Endothelial cell of umbilical vein (primary cell): ENCODE results near the gene HS3ST3A1. TPM values are rescaled to one million over a fixed set of nuclear protein-coding genes. Genes with fewer than 3 reads are reported as not detected.

Experiments
- BruUV-seq: library from RNA; stranded (reverse); fragments of 400-500 nt; replicated peaks from 2 replicates; lab custom pipeline; 2021; lab: Mats Ljungman, UMichigan
- CTCF ChIA-PET: fragments of 300-600, 350-600 bp; sonication (Branson Sonifier 250); formaldehyde crosslinking; loops from one replicate; lab custom pipeline; 2021; ENCODE audit warnings: antibody characterized with exemption, inconsistent platforms; lab: Charles Lee
- POLR2A ChIA-PET: fragments of 300-600, 350-600 bp; sonication (Branson Sonifier 250); formaldehyde crosslinking; loops from one replicate; lab custom pipeline; 2021; ENCODE audit warnings: antibody characterized with exemption, inconsistent platforms; lab: Charles Lee
- DNase-seq: peaks from one replicate; pipeline ENCODE4 v3.0.0-alpha.2; 2011; ENCODE audit warnings: low read depth, low spot score
- FAIRE-seq: peaks from 2 replicates; lab custom pipeline; 2011; peaks lifted over from hg19 to GRCh38; lab: Jason Lieb, UNC
- H2AFZ ChIP-seq: 2 replicates; pipeline ENCODE4 v1.6.0; 2012; ENCODE audit warnings: low read depth, low read length, control low read depth, inconsistent platforms
- H3K27ac ChIP-seq: 2 replicates; pipeline ENCODE4 v1.5.1; 2011; ENCODE audit warnings: low read depth, mild to moderate bottlenecking, control low read depth, low read length, moderate library complexity; ENCODE audit not compliant: insufficient read depth
- H3K27me3 ChIP-seq, 2 experiments: 2 replicates each; pipeline versions ENCODE4 v1.6.0 to v1.6.1; 2011; ENCODE audit warnings: low read length in 2 of 2, mixed read lengths in 1 of 2; ENCODE audit not compliant: control insufficient read depth in 2 of 2, insufficient read depth in 2 of 2
- H3K36me3 ChIP-seq, 2 experiments: 2 replicates in 1 of 2; 3 replicates in 1 of 2; pipeline ENCODE4 v1.5.1; 2011; ENCODE audit warnings: low read length in 2 of 2, mild to moderate bottlenecking in 1 of 2, moderate library complexity in 1 of 2; ENCODE audit not compliant: control insufficient read depth in 2 of 2, insufficient read depth in 2 of 2; ENCODE audit errors: extremely low read depth in 1 of 2
- H3K4me1 ChIP-seq: 3 replicates; pipeline ENCODE4 v1.5.1; 2011; ENCODE audit warnings: mild to moderate bottlenecking, low read length; ENCODE audit not compliant: control insufficient read depth, insufficient read depth; ENCODE audit errors: extremely low read depth
- H3K4me2 ChIP-seq: 2 replicates; pipeline ENCODE4 v1.6.1; 2011; ENCODE audit warnings: low read length, control low read depth, mixed read lengths; ENCODE audit not compliant: insufficient read depth
- H3K4me3 ChIP-seq, 3 experiments: fragments of 200-600 bp in 1 of 3; sonication (generic), shearing (Covaris generic) in 1 of 3; replicated peaks in 1 of 3; 2 replicates each; pipeline ENCODE4 v1.5.1; 2011 to 2016; ENCODE audit warnings: control low read depth in 3 of 3, low read length in 3 of 3, mild to moderate bottlenecking in 2 of 3, inconsistent platforms in 1 of 3, low read depth in 1 of 3, moderate library complexity in 1 of 3; ENCODE audit not compliant: insufficient read depth in 1 of 3
- H3K79me2 ChIP-seq: 2 replicates; pipeline ENCODE4 v1.6.0; 2012; ENCODE audit warnings: low read length, inconsistent platforms; ENCODE audit not compliant: control insufficient read depth, insufficient read depth
- H3K9ac ChIP-seq: replicated peaks from 2 replicates; pipeline ENCODE3; 2011; ENCODE audit warnings: low read length, control low read depth; ENCODE audit not compliant: insufficient read depth; ENCODE audit errors: extremely low read depth
- H3K9me1 ChIP-seq: replicated peaks from 3 replicates; pipeline ENCODE4 v1.6.0; 2011; ENCODE audit warnings: mild to moderate bottlenecking, low read length; ENCODE audit not compliant: control insufficient read depth, insufficient read depth; ENCODE audit errors: extremely low read depth
- H3K9me3 ChIP-seq: replicated peaks from 2 replicates; pipeline ENCODE4 v1.5.1; 2012; ENCODE audit warnings: low read length, inconsistent platforms; ENCODE audit not compliant: control insufficient read depth, insufficient read depth
- H4K20me1 ChIP-seq: replicated peaks from 2 replicates; pipeline ENCODE3; 2011; ENCODE audit warnings: mild to moderate bottlenecking, low read length; ENCODE audit not compliant: control insufficient read depth, insufficient read depth; ENCODE audit errors: extremely low read depth
- CTCF ChIP-seq, 2 donors: IDR thresholded peaks; 1 replicate in 1 of 2; 2 replicates in 1 of 2; pipeline ENCODE4 v1.5.1; 2011; ENCODE audit warnings: low read length in 2 of 2, mild to moderate bottlenecking in 2 of 2, moderate library complexity in 2 of 2, control low read depth in 1 of 2, inconsistent platforms in 1 of 2, low read depth in 1 of 2; ENCODE audit not compliant: insufficient read depth in 1 of 2; ENCODE audit errors: extremely low read depth in 1 of 2
- EZH2 ChIP-seq: IDR thresholded peaks from 2 replicates; pipeline ENCODE4 v1.6.1; 2012; ENCODE audit warnings: borderline replicate concordance, low read depth, mild to moderate bottlenecking, moderate library complexity, low read length, inconsistent platforms; ENCODE audit not compliant: severe bottlenecking
- FOS ChIP-seq: IDR thresholded peaks from 2 replicates; pipeline ENCODE4 v1.6.1; 2011; ENCODE audit warnings: mild to moderate bottlenecking, low read length, moderate library complexity, borderline replicate concordance; ENCODE audit not compliant: insufficient read depth
- GATA2 ChIP-seq: IDR thresholded peaks from 2 replicates; pipeline ENCODE4 v1.7.0; 2011; ENCODE audit warnings: low read depth, mild to moderate bottlenecking, moderate library complexity, mixed read lengths, low read length; ENCODE audit not compliant: insufficient read length, insufficient read depth
- JUN ChIP-seq: IDR thresholded peaks from 2 replicates; pipeline ENCODE4 v1.6.1; 2011; ENCODE audit warnings: borderline replicate concordance, low read depth; ENCODE audit not compliant: insufficient read length, insufficient read depth
- MAX ChIP-seq: IDR thresholded peaks from 2 replicates; pipeline ENCODE4 v1.6.1; 2011; ENCODE audit not compliant: insufficient read depth, insufficient read length
- MYC ChIP-seq: IDR thresholded peaks from one replicate; pipeline ENCODE4 v1.6.1; 2011; ENCODE audit warnings: mild to moderate bottlenecking, low read depth, low read length
- POLR2A ChIP-seq: IDR thresholded peaks from 2 replicates; pipeline ENCODE4 v1.6.1; 2012; ENCODE audit warnings: low read depth, mild to moderate bottlenecking, control low read depth, low read length
- POLR2AphosphoS5 ChIP-seq: IDR thresholded peaks from 2 replicates; pipeline ENCODE4 v1.6.1; 2012; ENCODE audit warnings: low read depth, mild to moderate bottlenecking, control low read depth, low read length, moderate library complexity; ENCODE audit not compliant: insufficient read depth
- dilution Hi-C: fragments of 300-500 bp; cut with MboI; formaldehyde crosslinking; loops from one replicate; pipeline ENCODE4 v1.15.0; 2019; ENCODE audit warnings: low sequenced_read_pairs; ENCODE audit not compliant: extremely low pct_ligation_motif_present
- intact Hi-C: fragments of 100-400 bp; cut with micrococcal nuclease; formaldehyde crosslinking; loops from one replicate; pipeline ENCODE4 v1.10.0; 2022
- microRNA-seq: library from miRNA; unstranded; fragments of <30 nt; microRNA quantifications from one replicate; pipeline ENCODE4 v1.2.0, GENCODE V29; 2021; ENCODE audit warnings: borderline number of aligned reads, borderline replicate concordance
- polyA plus RNA-seq, 4 experiments: library from polyadenylated mRNA; depleted of rRNA in 3 of 4; stranded (reverse) in 3 of 4; unstranded in 1 of 4; fragments of >200 nt; gene quantifications; 2 replicates each; pipeline versions ENCODE4 v1.2.1 to v1.2.3, GENCODE V29; 2011 to 2012; ENCODE audit warnings: missing spikeins in 1 of 4
- small RNA-seq: library from RNA; depleted of rRNA; stranded (forward); fragments of <200 nt; gene quantifications from one replicate; pipeline ENCODE3, GENCODE V24; 2012; ENCODE audit warnings: low replicate concordance, low read depth; ENCODE audit not compliant: insufficient read depth, insufficient read length
- total RNA-seq: library from RNA; stranded (reverse); gene quantifications from 2 replicates; pipeline ENCODE4 v1.2.3, GENCODE V29; 2021

The HS3ST3A1 gene
- total and polyA plus RNA-seq, 2 donors (not counting 3 experiments of a cell fraction or from before 2014, with no cell fraction given): not detected

GRCh38 chr17:13457783-13458182 is 143.9 kb downstream of the HS3ST3A1 start:
- no peaks in the 10 kb centered on the region for H3K36me3 ChIP-seq
- intact Hi-C loops: no loop called here
- H3K27ac ChIP-seq: no peak overlapping the region
- no peaks in the 10 kb centered on the region for H3K4me1 ChIP-seq
- no peaks in the 10 kb centered on the region for H3K27me3 ChIP-seq
- H2AFZ ChIP-seq: no peak overlapping the region
- no peaks in the 10 kb centered on the region for H3K9me3 ChIP-seq
- dilution Hi-C loops: no loop called here
- no peaks in the 10 kb centered on the region for H4K20me1 ChIP-seq
- BruUV-seq: no TSS peak
- no peak overlapping the region for H3K4me3 ChIP-seq
- H3K9ac ChIP-seq: no peak overlapping the region
- H3K4me2 ChIP-seq: no peak overlapping the region
- no peak for DNase-seq
- POLR2A ChIA-PET: no interaction called here
- FAIRE-seq: no peak
- no peaks in the 10 kb centered on the region for H3K9me1 ChIP-seq
- H3K79me2 ChIP-seq: no peaks in the 10 kb centered on the region
- CTCF ChIA-PET: no interaction called here
- TF ChIP-seq MYC: no peak
- no peak for TF ChIP-seq MAX
- no peak for TF ChIP-seq EZH2
- no peak for TF ChIP-seq POLR2A
- no peak for TF ChIP-seq FOS
- no peak for TF ChIP-seq JUN
- no peak for TF ChIP-seq GATA2
- no peak for TF ChIP-seq CTCF (IDR thresholded peaks at IDR 0.05; ENCODE audit: extremely low read depth in 1 of 2, insufficient read depth in 1 of 2, low read depth in 1 of 2, low read length in 2 of 2)
- no peak for TF ChIP-seq POLR2AphosphoS5

Small RNA genes lying within 50 kb of the gene (microRNA-seq; reads per million reads assigned to microRNA genes)
- gene MIR548H3: not detected

Small RNA genes lying within 50 kb of the gene (small RNA-seq; reads per million reads assigned to genes)
- gene MIR548H3: not detected
